DND-41 (cell line): ENCODE data around the gene TMEM243.
"Not testable (repeated sequence)": the region's sequence is repeated elsewhere in the genome, so short reads cannot be mapped to it uniquely, and the experiment has no call there.

Experiments
- ATAC-seq: fragments of 200-7000 bp; cut with Tn5 transposase; 3 replicates; pipeline ENCODE4 v1.9.1; 2021; ENCODE audit warnings: low read depth; ENCODE audit not compliant: insufficient read depth
- DNase-seq: peaks from one replicate; pipeline ENCODE4 v3.0.0-alpha.2; 2020
- H2AFZ ChIP-seq: 2 replicates; pipeline ENCODE4 v1.6.0; 2012; ENCODE audit warnings: low read depth, low read length
- H3K27ac ChIP-seq: 2 replicates; pipeline ENCODE4 v1.5.1; 2012; ENCODE audit warnings: low read length, inconsistent platforms
- H3K27me3 ChIP-seq: fragments of 200-600 bp; sonication (generic); 2 replicates; pipeline ENCODE4 v1.6.0; 2012; ENCODE audit warnings: low read length, mild to moderate bottlenecking, inconsistent platforms; ENCODE audit not compliant: insufficient read depth, poor library complexity
- H3K36me3 ChIP-seq: 2 replicates; pipeline ENCODE4 v1.5.1; 2012; ENCODE audit warnings: low read length, inconsistent platforms; ENCODE audit not compliant: insufficient read depth
- H3K4me1 ChIP-seq: 2 replicates; pipeline ENCODE4 v1.5.1; 2012; ENCODE audit warnings: mild to moderate bottlenecking, low read length; ENCODE audit not compliant: insufficient read depth
- H3K4me2 ChIP-seq: 2 replicates; pipeline ENCODE4 v1.6.0; 2012; ENCODE audit warnings: mild to moderate bottlenecking, moderate library complexity, low read length, inconsistent platforms; ENCODE audit not compliant: insufficient read depth
- H3K4me3 ChIP-seq, 2 experiments: fragments of 200-600 bp in 1 of 2; shearing (Covaris generic) in 1 of 2; 2 replicates each; pipeline ENCODE4 v1.5.1; 2012 to 2016; ENCODE audit warnings: inconsistent platforms in 2 of 2, low read length in 2 of 2, mild to moderate bottlenecking in 2 of 2, low read depth in 1 of 2, moderate library complexity in 1 of 2
- H3K79me2 ChIP-seq: 2 replicates; pipeline ENCODE4 v1.6.0; 2012; ENCODE audit warnings: low read length, inconsistent platforms; ENCODE audit not compliant: insufficient read depth
- H3K9ac ChIP-seq: 2 replicates; pipeline ENCODE4 v1.6.0; 2012; ENCODE audit warnings: low read depth, mild to moderate bottlenecking, inconsistent platforms, low read length, moderate library complexity
- H3K9me3 ChIP-seq: 2 replicates; pipeline ENCODE4 v1.5.1; 2012; ENCODE audit warnings: low read length, moderate library complexity, mild to moderate bottlenecking, inconsistent platforms; ENCODE audit not compliant: insufficient read depth, severe bottlenecking
- H4K20me1 ChIP-seq: 2 replicates; pipeline ENCODE4 v1.6.0; 2012; ENCODE audit warnings: low read length; ENCODE audit not compliant: insufficient read depth
- CTCF ChIP-seq: IDR thresholded peaks from 2 replicates; pipeline ENCODE4 v1.5.1; 2012; ENCODE audit warnings: borderline replicate concordance, low read length, moderate library complexity, mild to moderate bottlenecking; ENCODE audit not compliant: poor library complexity, severe bottlenecking; ENCODE audit errors: extremely low read depth
- EZH2 ChIP-seq: IDR thresholded peaks from 3 replicates; pipeline ENCODE4 v1.6.1; 2012; ENCODE audit warnings: borderline replicate concordance, low read depth, mild to moderate bottlenecking, moderate library complexity, low read length, inconsistent platforms; ENCODE audit not compliant: severe bottlenecking

The TMEM243 gene

DNA sequence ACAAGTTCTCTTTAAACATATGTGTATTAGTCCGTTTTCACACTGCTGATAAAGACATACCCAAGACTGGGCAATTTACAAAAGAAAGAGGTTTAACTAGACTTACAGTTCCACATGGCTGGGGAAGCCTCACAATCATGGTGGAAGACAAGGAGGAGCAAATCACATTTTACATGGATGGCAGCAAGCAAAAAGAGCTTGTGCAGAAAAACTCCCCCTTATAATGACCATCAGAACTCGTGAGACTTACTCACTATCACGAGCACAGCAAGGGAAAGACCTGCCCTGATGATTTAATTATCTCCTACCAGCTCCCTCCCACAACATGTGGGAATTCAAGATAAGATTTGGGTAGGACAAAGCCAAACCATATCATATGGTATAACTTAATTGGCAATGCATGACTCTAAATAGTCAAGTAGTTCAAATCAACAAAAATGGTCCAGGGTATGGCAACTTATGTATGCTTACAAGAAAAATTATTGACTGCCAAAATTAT lies 34.1 kb upstream of the TMEM243 start:
- H3K9ac ChIP-seq, result no peak overlapping the region
- H3K4me2 ChIP-seq, result no peak overlapping the region
- no peaks in the 10 kb centered on the region for H3K79me2 ChIP-seq
- H3K9me3 ChIP-seq, result no peaks in the 10 kb centered on the region
- no peak overlapping the region for H2AFZ ChIP-seq
- H3K4me3 ChIP-seq, result no peak overlapping the region
- H3K36me3 ChIP-seq, result no peaks in the 10 kb centered on the region
- ATAC-seq (no peak), DNase-seq (no peak)
- no peaks in the 10 kb centered on the region for H4K20me1 ChIP-seq
- H3K27me3 ChIP-seq, result no peaks in the 10 kb centered on the region
- H3K4me1 ChIP-seq, result no peaks in the 10 kb centered on the region
- H3K27ac ChIP-seq, result no peak overlapping the region
- TF ChIP-seq EZH2, result no peak
- no peak for TF ChIP-seq CTCF

DNA sequence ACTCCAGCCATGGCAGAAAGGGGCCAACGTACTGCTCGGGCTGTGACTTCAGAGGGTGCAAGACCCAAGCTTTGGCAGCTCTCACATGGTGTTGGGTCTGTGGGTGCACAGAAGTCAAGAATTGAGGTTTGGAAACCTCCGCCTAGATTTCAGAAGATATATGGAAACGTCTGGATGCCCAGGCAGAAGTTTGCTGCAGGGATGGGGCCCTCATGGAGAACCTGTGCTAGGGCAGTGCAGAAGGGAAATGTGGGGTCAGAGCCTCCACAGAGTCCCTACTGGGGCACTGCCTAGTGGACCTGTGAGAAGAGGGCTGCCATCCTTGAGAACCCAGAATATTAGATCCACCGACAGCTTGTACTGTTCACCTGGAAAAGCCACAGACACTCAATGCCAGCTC lies 26.1 kb upstream of the TMEM243 start:
- not testable (repeated sequence) for ATAC-seq, H4K20me1 ChIP-seq, DNase-seq, H2AFZ ChIP-seq, H3K27ac ChIP-seq, H3K79me2 ChIP-seq, H3K36me3 ChIP-seq, H3K4me2 ChIP-seq, H3K4me1 ChIP-seq, H3K9me3 ChIP-seq, H3K27me3 ChIP-seq, H3K9ac ChIP-seq, H3K4me3 ChIP-seq

GRCh38 chr7:87238464-87239051 lies 19.0 kb upstream of the TMEM243 start:
- not testable (repeated sequence) for H3K4me1 ChIP-seq, H4K20me1 ChIP-seq, H3K27ac ChIP-seq, H3K36me3 ChIP-seq, H3K4me2 ChIP-seq, DNase-seq, H2AFZ ChIP-seq, ATAC-seq, H3K9me3 ChIP-seq, H3K79me2 ChIP-seq, H3K27me3 ChIP-seq, H3K4me3 ChIP-seq, H3K9ac ChIP-seq

- Histone ChIP-seq H3K9me3 (no peaks in the 10 kb centered on the region), H3K4me1 (no peaks in the 10 kb centered on the region; the same call in 1 of the 2 replicates), H4K20me1 (no peaks in the 10 kb centered on the region), H3K36me3 (no peaks in the 10 kb centered on the region), H2AFZ (no peak overlapping the region), H3K4me2 (no peak overlapping the region), H3K4me3 (no peak overlapping the region), H3K27me3 (peaks cover 10% of the 10 kb centered on the region), H3K79me2 (no peaks in the 10 kb centered on the region), H3K9ac (no peak overlapping the region), H3K27ac (no peak overlapping the region)
- DNase-seq (no peak), ATAC-seq (no peak)
- no peak for TF ChIP-seq EZH2
- no peak for TF ChIP-seq CTCF
Measured at GRCh38 chr7:87234949-87235348, 15.4 kb upstream of the TMEM243 start.
